Activated CD4-positive, alpha-beta T cell treated with anti-CD3 and anti-CD28 coated beads for 24 hours (primary cell): Measurements from ENCODE around the gene AMOTL1.
"Not testable (repeated sequence)": the region's sequence is repeated elsewhere in the genome, so short reads cannot be mapped to it uniquely, and the experiment has no call there.

Source experiments
- DNase-seq, 2 donors: peaks; one replicate each; pipeline ENCODE4 v3.0.0-alpha.2; 2020; ENCODE audit warnings: low read depth in 2 of 2

The AMOTL1 gene

DNA sequence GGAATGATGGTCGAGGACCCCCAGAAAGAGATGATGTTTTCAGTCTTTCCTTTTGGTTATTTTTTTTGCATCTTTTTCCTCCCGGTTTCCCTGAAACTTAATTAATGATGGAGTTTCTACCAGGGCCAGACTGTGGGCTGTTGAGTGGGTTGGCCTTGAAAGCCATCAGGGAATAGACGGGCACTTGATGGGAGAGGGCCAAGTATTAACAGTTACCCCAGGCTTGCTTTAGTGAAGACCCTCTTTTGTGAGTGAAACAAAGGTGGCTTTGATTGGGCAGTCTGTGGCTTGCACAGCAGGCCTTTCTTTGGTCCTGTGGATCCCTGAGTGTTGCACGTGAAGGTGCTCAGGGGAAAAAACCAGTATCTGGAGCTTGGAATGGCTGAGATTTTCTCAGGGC is 56.9 kb downstream of the AMOTL1 start:
- no peak for DNase-seq

DNA sequence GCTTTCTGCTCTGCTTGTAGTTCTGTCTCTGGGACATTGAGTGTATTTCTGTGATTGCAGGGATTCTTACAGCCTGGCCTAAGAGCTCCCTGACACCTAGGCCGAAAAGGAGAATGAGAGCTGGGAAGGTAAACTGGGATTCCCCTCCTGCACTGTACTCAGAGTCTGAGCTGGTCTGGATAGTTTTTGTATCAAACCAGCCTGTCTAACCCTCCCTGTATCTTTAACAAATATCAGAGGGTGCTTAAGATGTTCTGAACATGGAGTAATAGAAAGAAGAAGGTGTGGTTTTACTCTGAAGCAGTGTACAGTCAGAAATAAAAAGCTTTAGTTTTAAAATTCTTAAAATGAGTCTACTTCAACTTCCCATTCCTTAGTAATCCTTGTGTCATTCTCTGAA is 57.3 kb downstream of the AMOTL1 start:
- no peak for DNase-seq

- DNase-seq, result no peak
Observed at GRCh38 chr11:94826415-94826814, 58.3 kb downstream of the AMOTL1 start.

- no peak for DNase-seq
Observed at GRCh38 chr11:94828088-94828487, 59.9 kb downstream of the AMOTL1 start.

DNA sequence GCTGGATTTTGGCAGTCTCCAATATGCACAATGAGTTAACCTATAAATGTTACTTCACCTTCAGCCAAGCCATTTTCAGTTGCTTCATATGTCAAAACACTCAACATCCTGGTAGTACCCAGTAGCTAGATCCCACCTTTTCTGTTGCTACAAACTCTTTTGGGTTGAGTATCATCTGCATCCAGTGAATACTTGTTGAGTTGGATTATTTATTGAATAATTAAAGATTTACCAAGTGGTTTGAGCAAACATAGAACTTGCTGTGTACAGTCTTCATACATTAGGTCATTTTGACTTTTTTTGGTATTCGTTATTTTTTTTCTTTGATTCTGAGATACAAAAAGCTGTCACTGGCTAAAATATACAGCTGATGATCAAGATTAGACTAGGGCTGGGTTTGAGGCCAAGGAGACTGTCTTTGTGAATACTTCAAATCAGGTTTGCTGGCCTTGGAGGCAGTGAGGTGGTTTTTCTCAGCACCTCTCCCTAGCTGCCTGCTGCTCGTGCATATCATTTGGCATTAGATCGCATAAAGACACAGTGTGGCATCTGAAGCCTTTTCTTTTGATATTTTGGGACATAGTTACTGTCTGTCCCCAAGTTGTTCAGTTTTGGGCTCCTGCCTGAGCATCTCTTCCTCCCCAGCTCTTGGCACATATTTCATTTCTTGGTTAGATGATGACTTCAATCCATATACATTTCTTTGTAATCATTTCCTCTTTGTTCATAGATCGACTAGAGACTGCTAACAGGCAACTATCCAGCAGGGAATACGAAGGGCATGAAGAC is 62.8 kb downstream of the AMOTL1 start:
- no peak for DNase-seq

DNA sequence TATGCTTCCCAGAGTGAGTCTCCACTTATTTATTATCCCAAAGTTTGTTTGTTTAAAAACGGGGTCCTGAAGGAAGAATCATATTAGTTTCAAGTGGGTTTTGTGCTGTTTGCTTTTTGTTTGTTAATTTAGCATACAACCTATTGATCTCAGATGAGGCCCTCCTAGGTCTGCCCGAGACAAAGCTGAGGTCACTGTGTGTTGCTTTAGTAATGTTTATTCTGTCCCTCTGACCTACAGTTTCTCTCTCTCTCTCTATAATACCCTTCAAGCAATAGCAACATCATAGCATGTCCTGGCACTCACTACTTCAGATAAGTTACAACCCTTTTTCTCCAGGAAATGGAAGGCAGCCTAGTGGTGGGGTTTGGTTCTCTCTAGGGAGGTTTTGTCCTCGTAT is 63.4 kb downstream of the AMOTL1 start:
- DNase-seq, result no peak

DNA sequence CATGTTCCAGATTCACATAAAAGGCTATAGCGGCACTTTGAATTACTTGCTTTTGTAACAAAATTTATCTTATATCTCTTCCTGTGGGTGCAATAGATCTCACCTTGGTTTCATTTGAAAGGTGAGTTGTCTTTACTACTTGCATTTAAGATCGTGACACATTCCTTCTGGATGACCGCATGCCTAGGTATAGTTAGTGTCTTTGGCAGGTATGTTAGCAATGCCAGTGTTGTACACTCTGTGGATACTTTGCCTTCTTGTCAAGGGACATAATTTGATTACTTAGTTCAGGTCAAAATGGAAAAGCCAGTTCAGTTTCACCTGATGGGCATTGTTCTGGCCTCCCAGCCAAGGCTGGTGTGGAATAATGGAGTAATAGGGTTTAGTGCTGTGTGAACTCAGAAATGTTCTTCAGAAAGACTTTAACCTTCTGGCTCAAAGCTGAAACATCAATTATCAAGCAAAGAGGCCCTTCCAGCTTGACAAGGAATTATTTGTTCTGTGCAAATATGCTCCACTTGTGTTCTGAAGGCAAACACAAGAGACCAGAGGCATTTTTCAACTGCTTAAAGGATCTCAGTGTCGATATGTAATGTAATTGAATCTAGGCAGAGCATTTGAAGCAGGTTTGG is 64.6 kb downstream of the AMOTL1 start:
- no peak for DNase-seq

DNA sequence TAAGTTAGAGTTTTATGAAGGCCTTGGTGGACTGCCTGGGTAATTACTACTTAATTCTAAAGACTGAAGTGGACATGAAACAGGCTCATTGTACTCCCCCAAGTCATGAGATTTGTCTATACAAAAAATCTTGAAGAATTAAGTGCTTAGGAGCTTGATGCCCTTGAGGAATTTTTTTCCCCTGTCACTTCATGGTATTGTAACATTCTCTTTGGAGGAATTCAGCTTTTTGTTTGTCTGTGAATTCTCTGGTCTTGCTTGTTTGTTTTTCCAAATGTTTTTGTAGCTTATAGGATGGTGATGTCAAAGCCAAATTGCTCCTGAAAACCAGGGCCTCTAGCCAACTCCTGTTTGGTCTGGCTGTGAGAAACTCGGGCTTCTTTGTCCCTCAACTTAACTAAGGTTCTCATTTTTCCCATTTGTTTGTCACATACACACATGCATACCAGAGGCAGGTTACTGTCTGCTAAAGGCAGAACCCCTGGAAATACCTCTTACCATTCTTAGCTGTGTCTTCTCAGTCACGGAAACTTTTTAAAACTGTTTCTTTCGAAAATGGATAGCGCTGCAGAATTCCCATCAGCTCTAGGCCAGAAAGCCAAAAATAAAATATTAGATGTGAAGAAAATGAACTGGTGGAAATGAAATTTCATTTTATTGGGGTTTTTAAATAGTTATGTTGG is 66.9 kb downstream of the AMOTL1 start:
- DNase-seq, result no peak

- no peak for DNase-seq
Observed at GRCh38 chr11:94835594-94835927, 67.4 kb downstream of the AMOTL1 start.

GRCh38 chr11:94837317-94837716 is 69.2 kb downstream of the AMOTL1 start:
- DNase-seq, result no peak

DNA sequence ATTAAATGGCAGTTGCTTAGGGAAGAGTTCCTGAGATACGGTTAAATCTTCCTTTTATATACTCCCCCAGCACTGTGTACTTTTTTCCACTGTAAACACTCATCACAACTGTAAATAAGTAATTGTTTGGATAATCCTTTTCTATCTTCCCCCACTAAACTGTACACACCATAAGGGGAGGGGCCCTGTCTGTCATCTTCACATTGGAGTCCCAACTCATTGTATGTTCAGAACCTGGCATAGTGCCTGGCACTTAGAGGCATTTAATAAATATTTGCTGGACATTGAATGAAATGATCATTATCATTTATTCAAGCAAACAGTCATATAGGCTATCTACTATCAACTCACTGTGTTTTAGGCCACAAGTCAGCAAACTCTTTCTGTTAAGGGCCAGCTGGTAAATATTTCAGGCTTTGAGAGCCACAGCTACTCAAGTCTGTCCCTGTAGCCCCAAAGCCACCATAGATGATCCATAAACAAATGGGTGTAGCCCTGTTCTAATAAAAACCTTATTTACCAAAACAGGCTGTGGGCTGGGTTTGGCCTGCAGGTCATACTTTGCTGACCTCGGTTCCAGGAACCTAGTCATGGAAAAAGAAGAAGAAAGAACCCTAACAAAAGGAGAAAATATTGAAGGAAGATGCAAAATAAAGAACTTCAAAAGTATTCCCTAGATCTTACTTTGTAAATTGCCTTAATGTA is 70.0 kb downstream of the AMOTL1 start:
- no peak for DNase-seq

- DNase-seq, result no peak
Observed at GRCh38 chr11:94840209-94840608, 72.1 kb downstream of the AMOTL1 start.

GRCh38 chr11:94844031-94844430 is 75.9 kb downstream of the AMOTL1 start:
- no peak for DNase-seq

DNA sequence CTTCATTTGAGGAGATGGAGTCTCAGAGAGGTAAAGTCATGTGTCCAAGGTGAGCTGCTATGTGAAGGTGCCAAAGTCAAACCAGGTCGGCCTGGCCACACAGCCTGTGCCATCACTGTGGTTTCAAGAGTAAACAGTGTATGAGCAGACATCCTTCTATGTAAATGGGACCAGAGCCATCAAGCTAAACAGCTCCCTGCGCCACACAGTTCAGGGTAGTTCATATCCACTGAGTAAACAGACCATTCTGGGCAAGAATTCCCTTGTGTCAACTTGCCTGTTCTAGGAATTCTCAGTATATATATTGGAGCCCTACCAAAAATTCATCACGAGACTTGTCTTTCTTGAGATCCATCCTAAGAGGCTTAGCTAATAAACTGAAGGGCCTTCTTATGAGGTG is 77.5 kb downstream of the AMOTL1 start:
- no peak for DNase-seq

- no peak for DNase-seq
Observed at GRCh38 chr11:94849839-94850238, 81.7 kb downstream of the AMOTL1 start.

DNA sequence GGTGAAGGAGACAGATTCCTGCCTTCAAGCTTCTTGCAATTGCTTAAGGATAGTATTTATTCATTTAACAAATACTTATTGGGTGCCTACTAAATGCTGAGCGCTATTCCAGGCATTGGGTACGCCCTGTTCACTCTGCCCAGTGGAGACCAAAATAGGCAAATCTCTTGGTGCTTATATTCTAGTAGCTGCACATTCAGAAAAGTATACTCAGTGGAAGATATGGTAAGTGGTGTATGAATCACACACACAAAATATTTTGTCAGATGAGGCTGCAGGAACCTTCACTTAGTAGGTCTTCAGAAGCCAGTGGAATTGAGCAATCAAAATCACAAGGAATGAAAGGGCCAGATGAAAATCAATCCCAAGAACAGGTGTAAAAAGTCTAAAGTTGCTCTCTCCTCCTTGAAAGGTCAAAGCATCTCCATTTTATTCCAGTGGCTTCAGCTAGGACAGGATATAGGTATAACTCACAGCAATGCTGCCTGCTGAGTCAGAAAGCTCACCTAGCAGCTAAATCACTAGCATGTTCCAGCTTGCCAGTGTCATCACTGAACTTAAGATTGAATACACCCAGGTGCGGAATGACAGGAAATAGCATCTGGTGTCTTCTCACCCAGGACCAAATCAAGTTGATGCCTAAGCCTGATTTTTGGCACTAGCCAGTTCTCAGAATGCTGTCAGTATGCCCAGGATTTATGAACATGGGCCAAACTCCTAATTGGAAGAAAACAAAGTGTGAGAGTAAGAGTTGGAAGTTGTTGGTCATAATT is 83.9 kb downstream of the AMOTL1 start:
- no peak for DNase-seq

GRCh38 chr11:94853288-94853687 is 85.1 kb downstream of the AMOTL1 start:
- not testable (repeated sequence) for DNase-seq

DNA sequence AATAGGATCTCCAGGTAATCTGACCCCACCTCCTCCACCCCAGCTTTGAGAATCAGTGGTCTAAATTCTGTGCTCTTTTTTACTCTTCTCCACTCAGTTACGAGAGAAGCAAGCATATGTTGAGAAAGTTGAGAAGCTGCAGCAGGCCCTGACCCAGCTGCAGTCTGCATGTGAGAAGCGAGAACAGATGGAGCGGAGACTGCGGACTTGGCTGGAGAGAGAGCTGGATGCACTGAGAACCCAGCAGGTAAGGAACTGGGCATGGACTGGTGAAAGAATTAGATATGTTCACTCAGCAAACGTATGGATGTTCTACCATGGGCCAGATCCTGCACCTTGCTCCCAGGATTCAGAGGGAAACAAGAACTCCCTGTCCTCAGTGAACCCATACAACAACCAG is 85.7 kb downstream of the AMOTL1 start:
- DNase-seq, result no peak

- no peak for DNase-seq
Observed at GRCh38 chr11:94854770-94855633, 86.8 kb downstream of the AMOTL1 start.

- no peak for DNase-seq
Observed at GRCh38 chr11:94855666-94856065, 87.5 kb downstream of the AMOTL1 start.

DNA sequence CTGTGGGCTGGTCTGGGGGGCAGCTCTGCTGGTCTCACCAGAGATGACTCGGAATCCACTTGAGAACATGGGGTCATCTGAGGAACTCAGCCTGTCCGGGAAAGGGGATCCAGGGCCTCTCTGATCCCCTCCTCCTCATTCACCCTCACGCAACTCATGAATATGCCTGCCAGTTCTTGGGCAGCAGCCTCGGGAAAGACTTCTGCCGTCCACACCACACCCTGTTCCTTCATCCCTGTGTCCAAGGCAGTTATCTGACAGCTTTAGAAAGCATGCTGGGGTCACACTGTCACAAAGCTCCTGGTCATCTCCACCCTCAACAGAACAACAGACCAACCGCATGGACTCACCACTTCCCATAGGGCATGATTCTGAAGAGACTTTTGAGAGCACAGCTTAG is 88.3 kb downstream of the AMOTL1 start:
- no peak for DNase-seq
